ENCODE data around the gene MS4A8.
"Not testable (repeated sequence)": the region's sequence is repeated elsewhere in the genome, so short reads cannot be mapped to it uniquely, and the experiment has no call there.

Gene MS4A8

GRCh38 chr11:60731586-60731985 is 32.2 kb downstream of the MS4A8 start:
- no peak for DNase-seq

DNA sequence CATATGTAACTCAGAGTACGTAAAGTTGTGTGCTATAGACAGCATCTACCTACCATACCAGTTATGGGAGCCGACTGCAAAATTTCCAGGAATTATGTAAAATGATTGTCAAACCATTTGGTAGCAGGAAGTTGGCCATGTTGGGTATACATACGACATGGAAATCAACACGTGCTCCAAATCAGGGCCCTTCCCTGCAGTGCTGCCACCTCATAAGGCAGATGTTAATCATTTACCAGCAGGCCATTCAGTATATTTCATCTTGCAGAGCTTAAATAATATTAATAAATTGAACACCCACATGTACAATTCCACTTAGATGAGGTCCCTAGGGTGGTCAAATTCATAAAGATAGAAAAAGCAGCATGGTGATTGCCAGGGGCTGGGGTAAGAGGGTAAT is 34.9 kb downstream of the MS4A8 start:
- DNase-seq = no peak

DNA sequence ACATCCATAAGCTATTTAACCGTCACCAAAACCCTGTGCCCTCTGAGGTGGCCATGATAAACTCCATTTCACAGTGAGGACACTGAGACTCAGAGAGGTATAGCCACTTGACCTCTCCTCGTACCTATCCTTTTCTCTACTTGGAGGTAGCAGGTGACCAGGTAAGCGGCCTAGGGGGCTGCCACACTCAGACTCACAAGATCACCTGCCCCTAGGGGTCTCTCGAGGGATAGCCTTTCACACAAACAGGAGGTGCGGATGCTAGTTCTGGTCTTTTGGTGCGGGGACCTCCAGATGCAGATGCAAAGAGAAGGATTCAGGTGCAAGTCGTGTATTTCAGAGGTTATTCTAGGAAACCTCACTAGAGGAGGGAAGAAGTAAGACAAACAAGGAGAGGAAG is 39.7 kb downstream of the MS4A8 start:
- no peak for DNase-seq

- no peak for DNase-seq
These were observed 41.2 kb downstream of the MS4A8 start for GRCh38 chr11:60740573-60740972.

DNA sequence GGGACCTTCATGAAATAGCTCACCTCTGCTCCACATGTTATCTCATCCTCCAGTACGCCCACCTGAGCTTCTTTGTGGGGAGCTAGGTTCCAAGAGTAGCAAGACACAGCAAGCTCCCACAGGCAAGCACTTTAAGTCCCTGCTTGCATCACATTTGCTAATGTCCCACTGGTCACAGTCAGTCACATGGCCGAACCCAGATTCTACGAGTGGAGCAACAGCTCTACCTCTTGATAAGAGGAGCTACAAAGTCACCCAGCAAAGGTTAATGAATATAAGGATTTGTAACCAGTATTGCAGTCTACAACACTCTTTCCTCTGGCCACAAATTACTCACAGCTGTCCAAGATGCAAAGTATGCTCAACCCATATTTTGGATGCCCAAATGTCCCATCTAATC is 42.0 kb downstream of the MS4A8 start:
- no peak for DNase-seq

DNA sequence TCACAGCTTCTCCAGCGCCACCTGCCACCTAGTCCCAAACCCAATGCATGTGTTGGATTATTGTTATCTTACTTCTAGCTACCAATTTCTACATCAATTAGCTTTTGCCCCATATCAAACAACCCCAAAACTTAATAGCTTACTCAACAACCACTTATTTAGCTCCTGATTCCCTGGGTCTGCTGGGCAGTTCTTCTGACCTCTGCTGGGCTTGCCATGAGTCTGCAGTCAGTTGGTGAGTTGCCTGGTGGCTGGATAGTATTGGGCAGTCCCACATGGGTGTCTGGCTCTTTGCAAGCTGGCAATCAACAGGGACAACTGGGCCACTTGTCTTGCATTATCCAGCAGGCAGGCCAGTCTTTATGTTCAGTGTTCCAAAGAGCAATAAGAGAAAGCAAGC is 43.6 kb downstream of the MS4A8 start:
- no peak for DNase-seq

- DNase-seq = no peak
These were observed 44.7 kb downstream of the MS4A8 start for GRCh38 chr11:60744114-60744513.

GRCh38 chr11:60747359-60747873 is 48.0 kb downstream of the MS4A8 start:
- DNase-seq = no peak

GRCh38 chr11:60748225-60748624 is 48.8 kb downstream of the MS4A8 start:
- no peak for DNase-seq

DNA sequence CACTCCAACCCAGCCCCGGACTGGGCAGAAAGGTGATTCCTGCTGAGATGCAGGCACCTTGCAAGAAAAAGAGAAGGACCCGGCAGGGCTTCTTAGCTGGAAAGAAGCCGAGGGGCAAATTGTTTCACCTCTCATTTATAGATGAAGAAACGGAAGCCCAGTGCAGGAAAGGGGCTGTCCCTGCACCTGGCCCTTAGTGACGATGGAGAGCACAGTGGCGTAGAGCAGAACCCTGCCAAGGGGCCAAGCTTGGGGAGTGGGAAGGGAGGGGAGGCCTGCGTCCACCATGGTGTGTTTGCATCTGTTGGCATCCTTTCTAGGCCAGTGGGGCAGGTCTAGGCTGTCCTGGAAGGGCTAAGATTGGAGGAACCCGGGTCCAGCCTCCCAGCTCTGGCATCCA is 49.4 kb downstream of the MS4A8 start:
- no peak for DNase-seq

DNA sequence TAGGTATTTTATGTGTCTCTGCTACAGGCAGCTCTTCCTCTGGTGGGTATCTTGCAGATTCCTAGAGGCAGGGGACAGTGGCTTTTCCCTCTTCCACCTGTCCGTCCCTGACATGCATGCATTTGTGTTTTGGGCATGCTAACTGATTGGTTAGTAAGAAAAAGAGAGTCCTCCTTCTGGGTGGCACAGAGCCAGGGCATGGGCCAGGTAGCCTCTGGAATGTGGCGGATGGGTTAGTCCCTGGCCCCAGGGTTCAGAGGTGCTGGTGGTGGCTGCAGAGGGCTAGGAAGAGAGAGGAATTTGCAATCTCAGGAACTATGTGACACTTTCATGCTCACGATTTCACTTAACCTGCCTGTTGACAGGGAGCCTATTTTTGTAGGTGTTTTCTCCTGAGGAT is 51.5 kb downstream of the MS4A8 start:
- no peak for DNase-seq

GRCh38 chr11:60753309-60753708 is 53.9 kb downstream of the MS4A8 start:
- no peak for DNase-seq

DNA sequence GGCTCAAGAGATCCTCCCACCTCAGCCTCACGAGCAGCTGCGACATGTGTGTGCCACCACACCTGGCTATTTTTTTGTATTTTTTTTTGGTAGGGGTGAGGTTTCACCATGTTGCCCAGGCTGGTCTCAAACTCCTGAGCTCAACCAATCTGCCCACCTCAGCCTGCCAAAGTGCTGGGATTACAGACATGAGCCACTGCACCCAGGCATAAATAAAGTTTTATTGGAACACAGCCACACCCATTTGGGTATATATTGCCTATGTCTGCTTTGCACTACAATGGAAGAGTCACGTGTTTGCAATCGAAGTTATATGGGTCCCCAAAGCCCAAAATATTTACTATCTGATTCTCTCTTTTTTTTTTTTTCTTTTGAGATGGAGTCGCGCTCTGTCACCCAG is 55.5 kb downstream of the MS4A8 start:
- DNase-seq = no peak

DNA sequence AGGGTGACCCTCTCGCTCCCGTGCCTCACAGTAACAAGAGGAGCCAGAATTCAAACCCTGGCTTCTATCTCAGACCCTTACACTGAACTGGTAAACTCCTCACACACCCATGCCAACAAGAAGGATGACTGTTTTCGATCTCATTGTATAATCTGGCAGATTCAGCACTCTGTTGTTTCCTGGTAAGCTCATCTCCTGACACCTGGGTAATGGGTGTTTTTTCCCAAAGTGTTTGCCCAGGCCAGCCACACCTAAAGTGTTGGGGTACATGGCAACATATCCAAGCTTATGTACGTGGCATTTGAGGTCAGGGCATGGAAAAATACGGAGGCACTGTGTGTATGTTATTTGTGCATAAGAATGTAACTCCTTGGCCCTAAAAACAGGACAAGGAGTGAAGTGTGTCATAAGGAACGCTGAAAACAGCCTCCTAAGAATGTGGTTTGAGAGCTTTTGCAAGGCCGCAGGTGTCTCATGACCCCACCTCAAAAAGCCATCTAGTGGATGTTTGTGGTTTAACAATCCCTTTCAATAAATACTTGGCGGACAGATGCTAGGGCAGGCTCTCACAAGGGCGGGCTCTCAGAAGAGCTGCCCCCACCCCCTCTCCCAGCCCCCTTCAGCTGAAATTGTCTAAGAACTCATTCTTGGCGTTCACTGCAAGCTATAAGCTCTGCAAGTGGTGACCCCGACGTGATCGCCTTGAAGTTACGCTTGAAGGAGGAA is 57.1 kb downstream of the MS4A8 start, which contains the start of gene MS4A15:
Gene MS4A15 (plus strand): TSS at position 561 of the 726 bp plus-strand sequence. CDS start 6,867 bp downstream, outside the sequence.
- DNase-seq = no peak

- DNase-seq = no peak
These were observed 57.9 kb downstream of the MS4A8 start for GRCh38 chr11:60757231-60757800.

- DNase-seq = not testable (repeated sequence)
These were observed 59.3 kb downstream of the MS4A8 start for GRCh38 chr11:60758671-60759070.

- DNase-seq = not testable (repeated sequence)
These were observed 60.2 kb downstream of the MS4A8 start for GRCh38 chr11:60759438-60760225.

GRCh38 chr11:60761436-60762190 is 62.2 kb downstream of the MS4A8 start:
- no peak for DNase-seq

DNA sequence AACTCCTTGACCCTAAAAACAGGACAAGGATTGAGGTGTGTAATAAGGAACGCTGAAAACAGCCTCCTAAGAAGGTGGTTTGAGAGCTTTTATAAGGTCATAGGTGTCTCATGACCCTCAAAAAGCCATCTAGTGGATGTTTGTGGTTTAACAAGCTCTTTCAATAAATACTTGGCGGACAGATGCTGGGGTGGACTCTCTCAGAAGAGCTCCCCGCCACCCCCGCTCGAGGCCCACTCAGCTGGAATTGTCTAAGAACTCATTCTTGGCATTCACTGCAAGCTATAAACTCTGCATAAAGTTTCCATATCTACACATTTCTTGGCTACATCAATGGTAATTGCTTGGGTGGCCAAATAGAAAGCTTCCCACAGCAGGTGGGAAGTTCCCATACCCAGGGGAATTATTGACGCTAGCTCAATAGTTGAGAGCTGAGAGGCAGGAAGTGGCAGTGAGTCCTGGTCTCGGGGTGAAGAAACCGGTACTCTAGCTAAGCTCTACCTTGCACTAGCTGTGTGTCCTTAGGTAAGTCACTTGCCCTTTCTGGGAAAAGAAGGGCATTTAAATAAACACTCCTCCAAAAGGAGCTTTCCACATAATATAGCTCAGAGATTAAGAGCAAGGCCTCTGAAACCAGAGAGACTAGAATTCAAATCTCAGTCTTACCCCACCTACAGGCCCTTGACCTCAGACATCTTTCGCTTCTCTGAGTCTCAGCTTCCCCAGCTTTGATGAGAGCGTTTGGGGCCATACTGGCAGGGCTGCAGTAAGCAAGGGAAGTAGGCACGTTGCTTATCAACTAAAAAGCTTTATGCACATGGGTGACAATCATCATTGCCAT is 63.7 kb downstream of the MS4A8 start:
- DNase-seq = no peak

- no peak for DNase-seq
These were observed 64.4 kb downstream of the MS4A8 start for GRCh38 chr11:60763692-60764369.

DNA sequence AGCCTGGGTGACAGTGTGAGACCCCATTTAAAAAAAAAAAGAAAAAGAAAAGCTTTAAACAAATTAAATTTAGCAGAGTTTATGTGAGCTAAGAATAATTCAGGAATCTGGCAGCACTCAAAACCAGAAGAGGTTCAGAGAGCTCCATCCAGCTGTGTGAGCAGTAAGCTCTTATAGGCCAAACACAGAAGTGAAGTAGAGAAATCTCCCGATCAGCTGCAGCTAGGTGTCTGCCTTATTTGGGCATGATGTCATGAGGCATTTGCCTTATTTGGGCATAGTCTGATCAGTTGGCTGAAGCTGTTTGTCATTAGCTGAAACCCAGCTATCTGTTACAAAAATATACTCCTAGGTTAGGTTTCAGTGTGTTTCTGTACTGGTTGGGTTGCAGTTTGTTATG is 65.5 kb downstream of the MS4A8 start:
- no peak for DNase-seq
